Progenitor cell of endocrine pancreas (in vitro differentiated cells): ENCODE measurements around the gene PRKCH. TPM values are rescaled to one million over a fixed set of nuclear protein-coding genes. Genes with fewer than 3 reads are reported as not detected.
A peak's percentile ranks its signal among the peaks of the same experiment; 100 is the strongest.

Experiments used
- DNase-seq: peaks from one replicate; pipeline ENCODE4 v3.0.0; 2021; ENCODE audit warnings: low spot score; ENCODE audit not compliant: unreplicated experiment
- H3K27ac Mint-ChIP-seq: 2 replicates; pipeline ENCODE4 v1.8.0; 2021; ENCODE audit warnings: mild to moderate bottlenecking, moderate library complexity, mixed read lengths
- H3K27me3 Mint-ChIP-seq: 2 replicates; pipeline ENCODE4 v1.8.0; 2021; ENCODE audit warnings: mixed read lengths
- H3K36me3 Mint-ChIP-seq: 2 replicates; pipeline ENCODE4 v1.8.0; 2022; ENCODE audit warnings: mixed read lengths; ENCODE audit not compliant: insufficient read depth
- H3K4me1 Mint-ChIP-seq: 2 replicates; pipeline ENCODE4 v1.8.0; 2021; ENCODE audit warnings: low read depth, mixed read lengths
- H3K4me3 Mint-ChIP-seq: 2 replicates; pipeline ENCODE4 v1.8.0; 2021; ENCODE audit warnings: low read depth, mild to moderate bottlenecking, moderate library complexity, mixed read lengths
- H3K9me3 Mint-ChIP-seq: 2 replicates; pipeline ENCODE4 v1.8.0; 2021; ENCODE audit warnings: low read depth, mixed read lengths
- CTCF ChIP-seq: fragments of 200-600 bp; sonication (generic); IDR thresholded peaks from one replicate; pipeline ENCODE4 v1.5.0; 2021; ENCODE audit warnings: antibody characterized with exemption, mild to moderate bottlenecking; ENCODE audit not compliant: unreplicated experiment
- total RNA-seq: library from RNA; stranded (reverse); gene quantifications from 2 replicates; pipeline ENCODE4 v1.2.1, GENCODE V29; 2021

Gene PRKCH
- total RNA-seq, 1 donor from 2014 or later = 4.5 TPM

- Mint-ChIP-seq H3K36me3 (peaks cover 1% of the 10 kb centered on the region), H3K27ac (peak overlapping the region; percentile 95), H3K27me3 (no peaks in the 10 kb centered on the region), H3K4me3 (peak overlapping the region; percentile 88), H3K4me1 (peaks cover 38% of the 10 kb centered on the region), H3K9me3 (no peaks in the 10 kb centered on the region)
- TF ChIP-seq CTCF = peak; percentile 71
- peak; percentile 57 for DNase-seq
Measured at GRCh38 chr14:61280526-61281185, 40.7 kb upstream of the PRKCH start.

- DNase-seq = peak; percentile 77
- no peaks in the 10 kb centered on the region for H3K9me3 Mint-ChIP-seq
- peaks cover 1% of the 10 kb centered on the region for H3K36me3 Mint-ChIP-seq
- H3K27me3 Mint-ChIP-seq = no peaks in the 10 kb centered on the region
- peak within 1 kb of the TSS; percentile 88 for H3K4me3 Mint-ChIP-seq
- peak within 1 kb of the TSS; percentile 97 for H3K27ac Mint-ChIP-seq
- H3K4me1 Mint-ChIP-seq = peaks cover 38% of the 10 kb centered on the region
- no peak for TF ChIP-seq CTCF
Measured at GRCh38 chr14:61281186-61281947, 40.0 kb upstream of the PRKCH start, which contains the start of gene TMEM30B. TMEM30B (minus strand) TSS chr14:61281338; CDS start chr14:61281147, 191 bp downstream.

- peak overlapping the region; percentile 97 for H3K27ac Mint-ChIP-seq
Measured at GRCh38 chr14:61281948-61282275, 39.5 kb upstream of the PRKCH start.

GRCh38 chr14:61282746-61283145 lies 38.6 kb upstream of the PRKCH start:
- Mint-ChIP-seq H3K4me1 (peaks cover 35% of the 10 kb centered on the region), H3K9me3 (no peaks in the 10 kb centered on the region), H3K4me3 (no peak overlapping the region), H3K36me3 (no peaks in the 10 kb centered on the region), H3K27ac (no peak overlapping the region), H3K27me3 (no peaks in the 10 kb centered on the region)
- TF ChIP-seq CTCF = no peak
- no peak for DNase-seq

More at GRCh38 chr14:61281948-61282275, 39.5 kb upstream of the PRKCH start:
- peak overlapping the region; percentile 87 for H3K4me3 Mint-ChIP-seq
- H3K27me3 Mint-ChIP-seq = no peaks in the 10 kb centered on the region
- H3K9me3 Mint-ChIP-seq = no peaks in the 10 kb centered on the region
- TF ChIP-seq CTCF = no peak
- H3K4me1 Mint-ChIP-seq = peaks cover 38% of the 10 kb centered on the region
- H3K36me3 Mint-ChIP-seq = peaks cover 1% of the 10 kb centered on the region
- DNase-seq = no peak

GRCh38 chr14:61284001-61284400 lies 37.4 kb upstream of the PRKCH start:
- Mint-ChIP-seq H3K27me3 (no peaks in the 10 kb centered on the region), H3K4me3 (no peak overlapping the region), H3K9me3 (no peaks in the 10 kb centered on the region), H3K27ac (no peak overlapping the region), H3K4me1 (peaks cover 33% of the 10 kb centered on the region), H3K36me3 (no peaks in the 10 kb centered on the region)
- TF ChIP-seq CTCF = no peak
- DNase-seq = no peak
